GM15510 (cell line): ENCODE data around the gene OR2M5.

ENCODE experiments used
- POLR2A ChIP-seq: IDR thresholded peaks from 3 replicates; pipeline ENCODE4 v1.6.1; 2011; ENCODE audit warnings: borderline replicate concordance; ENCODE audit not compliant: insufficient read length; ENCODE audit errors: extremely low read depth

OR2M5 gene

GRCh38 chr1:248144513-248145198 is at the start of gene OR2M5:
Gene OR2M5, plus strand, starts transcription at chr1:248145148. Its CDS starts 0 bp downstream, at chr1:248145148.
- TF ChIP-seq POLR2A, result no peak

GRCh38 chr1:248098529-248098928 is 46.4 kb upstream of the OR2M5 start:
- TF ChIP-seq POLR2A, result no peak

- no peak for TF ChIP-seq POLR2A
Observed at GRCh38 chr1:248102847-248103246, 42.1 kb upstream of the OR2M5 start.

- TF ChIP-seq POLR2A, result no peak
Observed at GRCh38 chr1:248111157-248111556, 33.8 kb upstream of the OR2M5 start.

GRCh38 chr1:248114890-248115289 is 30.1 kb upstream of the OR2M5 start:
- no peak for TF ChIP-seq POLR2A

- TF ChIP-seq POLR2A, result no peak
Observed at GRCh38 chr1:248127653-248128052, 17.3 kb upstream of the OR2M5 start.

- no peak for TF ChIP-seq POLR2A
Observed at GRCh38 chr1:248136811-248137210, 8.1 kb upstream of the OR2M5 start.

- no peak for TF ChIP-seq POLR2A
Observed at GRCh38 chr1:248140846-248141245, 4.1 kb upstream of the OR2M5 start.

GRCh38 chr1:248143311-248143710 is 1.6 kb upstream of the OR2M5 start:
- TF ChIP-seq POLR2A, result no peak

- TF ChIP-seq POLR2A, result no peak
Observed at GRCh38 chr1:248152056-248152827, 7.3 kb downstream of the OR2M5 start.

GRCh38 chr1:248155927-248156326 is 11.0 kb downstream of the OR2M5 start:
- TF ChIP-seq POLR2A, result no peak

- TF ChIP-seq POLR2A, result no peak
Observed at GRCh38 chr1:248158758-248159157, 13.8 kb downstream of the OR2M5 start.

- no peak for TF ChIP-seq POLR2A
Observed at GRCh38 chr1:248164031-248164430, 19.1 kb downstream of the OR2M5 start.

GRCh38 chr1:248165186-248165585 is 20.2 kb downstream of the OR2M5 start:
- TF ChIP-seq POLR2A, result no peak

- no peak for TF ChIP-seq POLR2A
Observed at GRCh38 chr1:248174521-248174920, 29.6 kb downstream of the OR2M5 start, which contains the start of gene OR2M2. Gene OR2M2, plus strand, starts transcription at chr1:248174821. Its CDS starts 5,165 bp downstream, at chr1:248179986.

- no peak for TF ChIP-seq POLR2A
Observed at GRCh38 chr1:248183996-248184395, 39.0 kb downstream of the OR2M5 start.
